Cardiac fibroblast (primary cell): ENCODE data around the gene HRCT1.

Experiments used
- DNase-seq, 2 donors: peaks; one replicate each; pipeline versions ENCODE4 v3.0.0 to v3.0.0-alpha.2; 2010; ENCODE audit warnings: low read depth in 2 of 2
- H3K4me3 ChIP-seq, 2 donors: replicated peaks in 1 of 2; 1 replicate in 1 of 2; 2 replicates in 1 of 2; pipeline ENCODE4 v1.5.1; 2011; ENCODE audit warnings: low read depth in 2 of 2, low read length in 2 of 2, mild to moderate bottlenecking in 2 of 2, moderate library complexity in 1 of 2
- TF ChIP-seq, protein P1 (sequence below): IDR thresholded peaks from one replicate; pipeline ENCODE4 v1.5.1; 2011; ENCODE audit warnings: low read depth, mild to moderate bottlenecking, low read length, inconsistent platforms

The HRCT1 gene

DNA sequence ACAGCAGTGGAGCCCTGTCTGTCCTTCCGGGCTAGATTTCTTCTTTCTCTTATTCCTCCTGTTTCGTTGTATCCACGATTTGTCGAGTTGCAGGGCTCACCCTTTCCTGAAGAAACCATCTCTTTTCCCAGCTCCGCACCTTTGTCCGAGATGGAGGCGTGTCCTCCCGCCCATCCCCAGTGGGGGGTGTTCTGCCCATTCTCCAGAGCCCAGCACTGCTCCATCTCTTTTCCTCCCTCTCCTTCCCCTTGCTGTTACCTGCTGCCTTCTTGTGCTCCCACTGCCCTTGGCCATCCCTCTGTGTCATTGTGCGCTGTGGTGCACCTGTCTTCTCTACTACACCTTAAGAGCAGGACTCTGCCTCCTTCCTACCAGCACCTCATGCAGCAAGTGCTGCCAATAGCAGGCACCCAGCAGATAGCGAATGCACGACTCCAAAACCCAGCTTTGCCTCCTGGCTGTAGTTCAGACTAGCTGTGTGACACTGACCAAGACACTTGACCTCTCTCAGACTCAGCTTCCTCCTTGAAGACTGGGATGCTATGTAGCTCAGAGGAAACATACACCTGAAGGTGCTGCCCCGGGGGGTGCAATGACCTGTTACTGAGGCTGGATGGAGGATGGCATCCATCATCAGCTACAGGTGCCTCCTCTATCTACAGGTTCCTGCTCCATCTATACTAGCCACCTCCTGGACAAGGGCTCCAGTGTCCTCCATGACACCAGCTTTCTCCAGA is 44.7 kb upstream of the HRCT1 start:
- H3K4me3 ChIP-seq, result no peak overlapping the region
- TF ChIP-seq, protein P1, sequence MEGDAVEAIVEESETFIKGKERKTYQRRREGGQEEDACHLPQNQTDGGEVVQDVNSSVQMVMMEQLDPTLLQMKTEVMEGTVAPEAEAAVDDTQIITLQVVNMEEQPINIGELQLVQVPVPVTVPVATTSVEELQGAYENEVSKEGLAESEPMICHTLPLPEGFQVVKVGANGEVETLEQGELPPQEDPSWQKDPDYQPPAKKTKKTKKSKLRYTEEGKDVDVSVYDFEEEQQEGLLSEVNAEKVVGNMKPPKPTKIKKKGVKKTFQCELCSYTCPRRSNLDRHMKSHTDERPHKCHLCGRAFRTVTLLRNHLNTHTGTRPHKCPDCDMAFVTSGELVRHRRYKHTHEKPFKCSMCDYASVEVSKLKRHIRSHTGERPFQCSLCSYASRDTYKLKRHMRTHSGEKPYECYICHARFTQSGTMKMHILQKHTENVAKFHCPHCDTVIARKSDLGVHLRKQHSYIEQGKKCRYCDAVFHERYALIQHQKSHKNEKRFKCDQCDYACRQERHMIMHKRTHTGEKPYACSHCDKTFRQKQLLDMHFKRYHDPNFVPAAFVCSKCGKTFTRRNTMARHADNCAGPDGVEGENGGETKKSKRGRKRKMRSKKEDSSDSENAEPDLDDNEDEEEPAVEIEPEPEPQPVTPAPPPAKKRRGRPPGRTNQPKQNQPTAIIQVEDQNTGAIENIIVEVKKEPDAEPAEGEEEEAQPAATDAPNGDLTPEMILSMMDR, result no peak
- DNase-seq, result no peak

DNA sequence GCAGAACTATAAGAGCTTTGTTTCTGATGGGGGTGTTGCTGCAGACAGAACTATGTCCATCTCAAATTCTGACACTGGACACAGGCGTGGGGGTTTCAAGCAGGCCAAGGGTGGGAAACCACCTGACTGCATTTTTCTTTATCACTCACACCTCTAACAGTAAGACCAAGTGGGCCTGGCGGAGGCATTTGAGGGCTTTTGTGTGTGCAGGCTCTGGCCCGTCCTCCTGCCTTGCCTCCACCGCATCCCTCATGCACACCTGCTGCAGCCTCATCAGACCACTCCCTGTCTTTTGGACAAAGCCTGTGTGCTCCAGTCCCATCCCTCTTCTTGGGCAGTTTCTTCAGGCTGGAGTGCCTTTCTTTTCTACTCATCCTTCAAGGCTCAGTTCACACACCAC is 43.7 kb upstream of the HRCT1 start:
- no peak for DNase-seq
- TF ChIP-seq, protein P1, result no peak
- H3K4me3 ChIP-seq, result no peak overlapping the region

DNA sequence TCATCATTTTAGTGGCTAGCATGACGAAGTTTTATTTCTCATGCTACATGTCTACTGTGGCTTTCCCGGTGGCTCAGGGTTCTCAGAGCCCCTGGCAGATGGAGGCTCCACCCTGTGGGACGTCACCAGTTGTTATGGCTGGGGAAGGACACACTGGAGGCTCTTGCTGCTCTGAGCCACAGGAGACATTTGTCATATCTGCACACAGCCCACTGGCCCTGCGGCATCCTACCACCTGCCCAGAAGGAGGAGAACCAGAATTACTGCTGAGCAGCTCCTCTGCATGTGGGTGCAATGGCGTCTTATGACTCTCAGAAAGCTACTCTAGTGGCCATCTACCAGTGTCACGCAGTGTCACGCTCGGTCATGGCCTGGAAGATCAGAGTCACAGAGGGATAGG is 42.4 kb upstream of the HRCT1 start:
- TF ChIP-seq, protein P1, result no peak
- no peak for DNase-seq
- H3K4me3 ChIP-seq, result no peak overlapping the region

DNA sequence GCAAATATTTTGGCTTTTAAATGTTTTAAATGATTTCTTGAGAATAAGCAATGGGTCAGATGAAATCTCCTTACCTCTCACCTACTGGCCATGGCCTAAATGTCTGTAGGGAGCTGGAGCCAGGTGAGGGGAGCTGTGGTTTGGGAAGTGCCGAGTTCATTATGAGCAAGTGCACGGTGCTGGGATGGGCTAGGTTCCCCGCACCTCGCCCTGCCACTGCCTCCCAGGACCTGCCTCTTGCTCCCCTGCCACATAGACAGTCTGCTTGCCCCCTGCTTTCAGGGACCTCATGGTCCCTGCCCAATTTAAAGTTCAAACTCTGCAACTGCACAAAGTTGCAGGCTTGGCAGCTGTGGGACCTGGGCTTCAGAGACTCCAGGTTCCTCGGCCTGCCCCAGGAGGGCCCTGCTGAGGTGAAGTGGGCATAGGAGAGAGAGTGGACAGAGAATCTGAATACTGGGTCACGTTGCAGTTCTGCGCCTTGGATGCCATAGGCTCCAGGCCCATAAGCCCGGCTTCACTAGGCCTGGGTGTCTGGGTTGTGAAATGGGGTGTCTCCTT is 41.2 kb upstream of the HRCT1 start:
- no peak overlapping the region for H3K4me3 ChIP-seq
- TF ChIP-seq, protein P1, result no peak
- no peak for DNase-seq

DNA sequence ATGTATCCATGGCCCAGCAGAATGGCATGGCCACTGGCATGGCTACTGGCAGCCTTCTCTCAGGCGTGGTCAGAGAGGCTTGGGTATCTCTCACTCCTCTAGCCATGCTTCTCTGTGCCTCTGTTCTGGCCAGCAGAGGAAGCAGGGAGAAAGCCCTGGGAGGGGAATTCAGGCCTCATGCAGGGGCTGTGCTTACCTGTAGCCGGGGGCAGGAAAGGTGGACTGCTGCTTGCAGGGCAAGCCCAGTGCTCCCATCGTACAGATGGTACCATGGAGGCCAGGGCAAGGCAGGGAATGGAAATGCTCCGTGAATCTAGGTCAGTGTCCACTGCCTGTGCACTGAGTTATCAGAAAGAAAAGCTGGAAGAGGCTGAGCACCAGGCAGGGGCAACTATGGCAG is 38.5 kb upstream of the HRCT1 start:
- no peak overlapping the region for H3K4me3 ChIP-seq
- DNase-seq, result no peak
- TF ChIP-seq, protein P1, result no peak

DNA sequence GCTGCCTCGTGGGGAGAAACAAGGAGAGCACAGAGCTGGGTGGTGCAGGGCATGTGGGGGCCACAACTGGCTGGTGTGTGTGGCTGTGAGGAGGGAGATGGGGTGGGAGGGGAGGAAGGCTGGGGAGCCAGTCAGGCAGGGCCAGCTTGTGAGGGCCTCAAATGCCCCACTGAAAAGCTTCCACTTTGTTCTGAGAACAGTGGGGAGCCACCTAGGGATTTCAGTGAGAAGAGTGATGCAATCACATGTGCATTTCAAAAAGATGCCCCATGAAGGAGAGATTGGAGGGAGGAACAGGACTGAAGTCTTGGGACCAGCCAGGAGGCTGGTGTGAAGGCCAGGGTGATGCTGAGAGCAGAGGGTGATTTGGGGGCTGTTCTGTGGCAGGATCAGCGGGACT is 37.1 kb upstream of the HRCT1 start:
- no peak overlapping the region for H3K4me3 ChIP-seq
- TF ChIP-seq, protein P1, result no peak
- no peak for DNase-seq
